ENCODE measurements around the gene S100PBP. TPM values are rescaled to one million over a fixed set of nuclear protein-coding genes. Genes with fewer than 3 reads are reported as not detected.

S100PBP gene
- total and polyA plus RNA-seq, 4 experiments from 2014 or later: 6.5 to 65.5 (median 38.6) TPM

DNA sequence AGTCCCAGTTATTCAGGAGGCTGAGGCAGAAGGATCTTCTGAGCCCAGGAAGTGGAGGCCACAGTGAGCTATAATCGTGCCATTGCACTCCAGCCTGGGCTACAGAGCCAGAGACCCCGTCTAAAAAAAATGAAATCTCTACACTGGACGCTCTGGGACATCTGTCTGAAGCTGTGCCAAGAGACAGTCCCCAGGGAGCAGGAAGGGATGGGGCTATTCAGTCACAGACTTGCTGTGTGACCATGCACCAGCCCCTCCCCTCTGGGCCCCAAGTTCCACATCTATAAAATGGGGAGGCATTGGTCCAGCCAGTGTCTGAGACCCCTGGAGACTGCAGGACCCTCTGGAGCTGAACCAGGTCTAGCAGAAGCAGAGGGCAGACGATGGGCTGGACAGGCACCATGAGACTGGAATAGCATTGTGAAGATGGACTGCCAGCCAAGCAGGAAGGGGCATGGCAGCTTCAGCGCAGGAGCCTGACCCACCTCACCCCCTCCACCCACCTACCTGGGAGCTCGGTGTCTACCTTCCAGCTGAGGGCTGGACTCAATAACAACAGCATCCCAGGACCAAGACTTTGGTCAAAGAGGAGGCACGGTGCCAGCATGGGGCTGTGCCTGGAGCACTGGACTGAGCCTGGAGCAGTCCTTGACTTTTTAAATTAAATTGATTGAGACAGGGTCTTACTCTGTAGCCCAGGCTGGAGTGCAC lies 82.3 kb downstream of the S100PBP start:
- Mint-ChIP-seq H3K9me3 (no peaks in the 10 kb centered on the region), H3K4me1 (peaks cover 2 to 14% (median 9%) of the 10 kb centered on the region in 4 donors), H3K27me3 (peaks cover 32 to 44% of the 10 kb centered on the region in 2 donors), H3K4me3 (peak overlapping the region in 2 of 8 donors; percentile 13 to 70), H3K36me3 (no peaks in the 10 kb centered on the region), H3K27ac (no peak overlapping the region)
- CTCF ChIA-PET (ENCODE audit: partially characterized antibody): interaction anchor here (1.4 kb wide), 1 partner anchor 10 kb away, joined by 3 read pairs; no protein-coding TSS in a partner anchor
- Histone ChIP-seq H3K9me3 (ENCODE audit: control insufficient read depth in 1 of 2, low read length in 2 of 2) (no peaks in the 10 kb centered on the region), H3K4me3 (ENCODE audit: low read length in 2 of 2) (no peak overlapping the region), H3K36me3 (ENCODE audit: insufficient read depth, low read length) (no peaks in the 10 kb centered on the region), H3K27me3 (ENCODE audit: insufficient read depth, low read length) (peaks cover 13% of the 10 kb centered on the region), H3K27ac (ENCODE audit: low read depth, low read length) (no peak overlapping the region), H3K4me1 (ENCODE audit: insufficient read depth, low read length) (peaks cover 9% of the 10 kb centered on the region)
- no peak for DNase-seq
- POLR2A ChIA-PET (ENCODE audit: partially characterized antibody): no interaction called here
- intact Hi-C loops (cut with micrococcal nuclease): no loop called here

DNA sequence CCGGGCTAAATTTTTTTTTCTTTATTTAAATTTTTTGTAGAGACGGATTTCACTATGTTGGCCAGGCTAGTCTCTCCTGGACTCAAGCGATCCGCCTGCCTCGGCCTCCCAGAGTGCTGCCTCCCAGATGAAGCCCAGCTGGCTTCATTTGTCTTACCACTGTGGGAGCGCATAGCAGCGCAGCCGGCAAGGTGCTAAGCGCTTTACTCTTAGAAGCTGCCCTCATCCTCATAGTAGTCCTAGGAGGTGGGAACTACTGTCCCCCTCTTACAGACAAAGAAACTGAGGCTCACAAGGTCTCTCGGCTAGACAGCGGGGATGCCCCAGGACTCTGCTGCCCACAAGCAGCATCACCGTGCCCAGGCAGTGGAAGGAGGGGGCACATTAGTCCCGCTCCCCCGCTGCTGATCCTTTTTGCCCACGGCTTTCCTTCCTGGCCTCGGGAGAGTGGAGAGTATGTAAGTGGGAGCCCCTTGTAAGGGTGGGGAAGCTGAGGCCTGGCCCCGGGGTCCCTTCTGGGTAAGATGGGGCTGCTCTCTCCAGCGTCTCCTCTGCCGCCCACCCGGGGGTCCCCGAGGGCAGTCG lies 83.0 kb downstream of the S100PBP start:
- Mint-ChIP-seq H3K4me1 (peaks cover 2 to 14% (median 9%) of the 10 kb centered on the region in 4 donors), H3K27ac (no peak overlapping the region), H3K9me3 (no peaks in the 10 kb centered on the region), H3K27me3 (peaks cover 32 to 44% of the 10 kb centered on the region in 2 donors), H3K36me3 (no peaks in the 10 kb centered on the region), H3K4me3 (peak overlapping the region; percentile 55 to 76 (median 70))
- intact Hi-C loops (cut with micrococcal nuclease): no loop called here
- Histone ChIP-seq H3K27me3 (ENCODE audit: insufficient read depth, low read length) (peaks cover 13% of the 10 kb centered on the region), H3K9me3 (ENCODE audit: control insufficient read depth in 1 of 2, low read length in 2 of 2) (no peaks in the 10 kb centered on the region), H3K4me1 (ENCODE audit: insufficient read depth, low read length) (peaks cover 9% of the 10 kb centered on the region), H3K36me3 (ENCODE audit: insufficient read depth, low read length) (no peaks in the 10 kb centered on the region), H3K27ac (ENCODE audit: low read depth, low read length) (no peak overlapping the region), H3K4me3 (ENCODE audit: low read length in 2 of 2) (no peak overlapping the region)
- ChIA-PET POLR2A (ENCODE audit: partially characterized antibody) (no interaction called here), CTCF (ENCODE audit: partially characterized antibody) (interaction anchor here (1.4 kb wide), 1 partner anchor 11 kb away, joined by 3 read pairs; no protein-coding TSS in a partner anchor)
- no peak for DNase-seq

DNA sequence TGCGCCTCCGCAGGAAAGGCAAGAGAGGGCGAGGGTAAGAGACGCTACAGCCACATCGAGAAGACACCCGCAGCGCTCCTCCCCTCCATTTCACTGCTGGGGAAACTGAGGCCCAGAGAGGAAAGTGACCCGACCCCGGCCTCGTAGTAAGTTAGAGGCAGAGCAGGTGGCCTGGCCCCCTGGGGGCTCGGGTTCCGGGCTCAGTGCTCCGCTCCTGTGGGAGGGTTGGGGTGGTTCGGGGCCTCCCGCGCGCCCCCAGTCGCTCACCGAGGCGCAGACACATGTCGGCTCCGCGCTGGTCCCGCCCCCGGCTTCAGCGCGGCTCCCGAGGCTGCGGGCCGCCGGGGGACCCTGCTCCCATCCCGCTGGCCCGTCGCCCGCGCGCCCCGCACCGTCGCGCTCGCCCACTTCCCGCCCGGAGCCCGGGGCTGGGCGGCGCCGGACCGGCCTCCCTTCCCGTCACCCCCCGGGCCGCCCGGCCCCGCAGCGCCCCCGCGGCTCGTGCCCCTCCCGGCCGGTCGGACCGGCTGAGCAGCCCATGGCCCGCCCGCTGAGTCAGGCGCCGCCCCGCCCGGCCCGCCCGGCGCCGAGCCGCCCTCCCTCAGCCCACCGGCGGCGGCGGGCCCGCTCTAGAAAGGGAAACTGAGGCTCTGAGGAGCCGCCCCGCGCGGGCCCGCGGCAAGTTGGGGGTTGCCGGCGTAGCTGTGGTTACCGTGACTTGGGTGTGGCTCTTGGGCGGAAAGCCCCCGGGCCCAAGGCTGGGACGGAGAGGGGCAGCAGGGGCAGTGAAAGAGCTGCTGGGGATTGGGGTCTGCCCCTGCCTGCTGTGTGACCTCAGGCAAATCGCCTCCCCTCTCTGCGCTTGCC lies 83.7 kb downstream of the S100PBP start, which contains the start of gene TMEM54:
TMEM54 (minus strand) TSS at position 434 of the 867 bp plus-strand sequence; CDS start at position 283, 151 bp downstream.
- peaks cover 30 to 42% of the 10 kb centered on the region in 2 donors for H3K27me3 Mint-ChIP-seq
- H3K4me3 ChIP-seq (ENCODE audit: low read length in 2 of 2): no peak within 1 kb of the TSS
- CTCF ChIA-PET (ENCODE audit: partially characterized antibody): no interaction called here

DNA sequence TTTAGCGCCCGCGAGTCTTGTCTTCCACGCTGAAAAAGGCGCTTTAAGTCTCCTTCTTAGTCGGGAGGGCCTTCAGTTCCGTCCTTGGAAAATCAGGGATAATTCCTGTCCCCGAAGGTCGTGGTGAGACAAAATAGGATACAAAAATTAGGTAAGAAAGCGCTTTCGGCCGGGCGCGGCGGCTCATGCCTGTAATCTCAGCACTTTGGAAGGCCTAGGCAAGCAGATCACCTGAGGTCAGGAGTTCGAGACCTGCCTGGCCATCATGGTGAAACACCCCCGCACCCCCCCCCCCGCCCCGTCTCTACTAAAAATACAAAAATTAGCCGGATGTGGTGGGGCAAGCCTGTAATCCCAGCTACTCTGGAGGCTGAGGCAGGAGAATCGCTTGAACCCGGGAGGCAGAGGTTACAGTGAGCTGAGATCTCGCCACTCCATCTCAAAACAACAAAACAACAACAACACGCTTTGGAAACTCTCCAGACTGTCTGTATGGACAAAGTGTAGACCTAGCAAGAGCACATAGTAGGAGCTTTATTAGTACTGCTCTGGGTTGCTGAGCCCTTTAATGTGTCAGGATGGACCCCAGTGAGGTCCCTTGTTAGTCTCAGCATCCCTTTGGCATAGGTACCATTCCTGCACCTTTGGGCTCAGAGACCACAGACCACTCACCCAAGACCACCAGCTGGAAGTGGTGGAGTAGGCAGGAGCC lies 84.5 kb downstream of the S100PBP start:
- peaks cover 13% of the 10 kb centered on the region for H3K27me3 ChIP-seq (ENCODE audit: insufficient read depth, low read length)
- peaks cover 29 to 37% of the 10 kb centered on the region in 2 donors for H3K27me3 Mint-ChIP-seq
- POLR2A ChIA-PET (ENCODE audit: partially characterized antibody): no interaction called here

More for the DNA sequence above, 83.7 kb downstream of the S100PBP start, which contains the start of gene TMEM54:
- intact Hi-C loops (cut with micrococcal nuclease): no loop called here
- Histone ChIP-seq H3K9me3 (ENCODE audit: control insufficient read depth in 1 of 2, low read length in 2 of 2) (no peaks in the 10 kb centered on the region), H3K36me3 (ENCODE audit: insufficient read depth, low read length) (no peaks in the 10 kb centered on the region), H3K27me3 (ENCODE audit: insufficient read depth, low read length) (peaks cover 13% of the 10 kb centered on the region), H3K4me1 (ENCODE audit: insufficient read depth, low read length) (peaks cover 9% of the 10 kb centered on the region), H3K27ac (ENCODE audit: low read depth, low read length) (no peak within 1 kb of the TSS)
- Mint-ChIP-seq H3K4me3 (peak within 1 kb of the TSS; percentile 72 to 87 (median 76)), H3K9me3 (no peaks in the 10 kb centered on the region), H3K27ac (peak within 1 kb of the TSS in 2 of 7 donors; percentile 37 to 73), H3K36me3 (no peaks in the 10 kb centered on the region), H3K4me1 (peaks cover 2 to 14% (median 9%) of the 10 kb centered on the region in 4 donors)
- DNase-seq: no peak
- POLR2A ChIA-PET (ENCODE audit: partially characterized antibody): no interaction called here

DNA sequence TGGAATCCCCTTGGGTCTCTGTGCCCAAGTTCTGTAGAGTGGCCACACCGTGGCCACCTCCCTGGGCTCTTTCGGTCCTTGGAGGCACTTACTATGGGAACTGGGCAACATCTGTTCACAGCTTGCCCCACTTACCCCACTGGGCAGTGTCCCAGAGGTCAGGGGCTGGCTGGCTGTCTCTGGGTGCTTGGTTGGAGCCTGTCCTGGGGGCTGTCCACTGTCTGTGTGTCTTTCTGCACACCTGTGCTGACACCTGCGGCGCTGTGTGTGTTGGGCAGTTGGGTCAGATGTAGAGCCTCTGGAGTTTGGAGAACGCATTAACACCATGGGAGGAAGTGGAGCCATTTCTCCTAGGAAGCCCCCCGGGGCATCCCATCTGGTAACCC lies 85.1 kb downstream of the S100PBP start:
- no peak for DNase-seq
- H3K4me1 ChIP-seq (ENCODE audit: insufficient read depth, low read length): peaks cover 9% of the 10 kb centered on the region
- intact Hi-C loops (cut with micrococcal nuclease): no loop called here
- peak overlapping the region in 1 of 7 donors; percentile 72 for H3K27ac Mint-ChIP-seq
- ChIA-PET POLR2A (ENCODE audit: partially characterized antibody) (no interaction called here), CTCF (ENCODE audit: partially characterized antibody) (no interaction called here)
- no peaks in the 10 kb centered on the region for H3K9me3 Mint-ChIP-seq
- no peaks in the 10 kb centered on the region for H3K36me3 ChIP-seq (ENCODE audit: insufficient read depth, low read length)
- no peaks in the 10 kb centered on the region for H3K9me3 ChIP-seq (ENCODE audit: control insufficient read depth in 1 of 2, low read length in 2 of 2)
- peak overlapping the region in 7 of 8 donors; percentile 21 to 86 (median 74) for H3K4me3 Mint-ChIP-seq
- H3K36me3 Mint-ChIP-seq: no peaks in the 10 kb centered on the region
- H3K4me3 ChIP-seq (ENCODE audit: low read length in 2 of 2): no peak overlapping the region
- peaks cover 29 to 32% of the 10 kb centered on the region in 2 donors for H3K27me3 Mint-ChIP-seq
- no peak overlapping the region for H3K27ac ChIP-seq (ENCODE audit: low read depth, low read length)
- H3K4me1 Mint-ChIP-seq: peaks cover 2 to 14% (median 9%) of the 10 kb centered on the region in 4 donors
- H3K27me3 ChIP-seq (ENCODE audit: insufficient read depth, low read length): peaks cover 13% of the 10 kb centered on the region

More for the DNA sequence above, 84.5 kb downstream of the S100PBP start:
- no peak overlapping the region for H3K27ac ChIP-seq (ENCODE audit: low read depth, low read length)
- no peak overlapping the region for H3K4me3 ChIP-seq (ENCODE audit: low read length in 2 of 2)
- CTCF ChIA-PET (ENCODE audit: partially characterized antibody): no interaction called here
- Mint-ChIP-seq H3K27ac (peak overlapping the region in 2 of 7 donors; percentile 37 to 73), H3K4me1 (peaks cover 2 to 14% (median 9%) of the 10 kb centered on the region in 4 donors), H3K36me3 (no peaks in the 10 kb centered on the region), H3K4me3 (peak overlapping the region; percentile 72 to 87 (median 76)), H3K9me3 (no peaks in the 10 kb centered on the region)
- H3K9me3 ChIP-seq (ENCODE audit: control insufficient read depth in 1 of 2, low read length in 2 of 2): no peaks in the 10 kb centered on the region
- DNase-seq: no peak
- no peaks in the 10 kb centered on the region for H3K36me3 ChIP-seq (ENCODE audit: insufficient read depth, low read length)
- peaks cover 9% of the 10 kb centered on the region for H3K4me1 ChIP-seq (ENCODE audit: insufficient read depth, low read length)
- intact Hi-C loops (cut with micrococcal nuclease): no loop called here

DNA sequence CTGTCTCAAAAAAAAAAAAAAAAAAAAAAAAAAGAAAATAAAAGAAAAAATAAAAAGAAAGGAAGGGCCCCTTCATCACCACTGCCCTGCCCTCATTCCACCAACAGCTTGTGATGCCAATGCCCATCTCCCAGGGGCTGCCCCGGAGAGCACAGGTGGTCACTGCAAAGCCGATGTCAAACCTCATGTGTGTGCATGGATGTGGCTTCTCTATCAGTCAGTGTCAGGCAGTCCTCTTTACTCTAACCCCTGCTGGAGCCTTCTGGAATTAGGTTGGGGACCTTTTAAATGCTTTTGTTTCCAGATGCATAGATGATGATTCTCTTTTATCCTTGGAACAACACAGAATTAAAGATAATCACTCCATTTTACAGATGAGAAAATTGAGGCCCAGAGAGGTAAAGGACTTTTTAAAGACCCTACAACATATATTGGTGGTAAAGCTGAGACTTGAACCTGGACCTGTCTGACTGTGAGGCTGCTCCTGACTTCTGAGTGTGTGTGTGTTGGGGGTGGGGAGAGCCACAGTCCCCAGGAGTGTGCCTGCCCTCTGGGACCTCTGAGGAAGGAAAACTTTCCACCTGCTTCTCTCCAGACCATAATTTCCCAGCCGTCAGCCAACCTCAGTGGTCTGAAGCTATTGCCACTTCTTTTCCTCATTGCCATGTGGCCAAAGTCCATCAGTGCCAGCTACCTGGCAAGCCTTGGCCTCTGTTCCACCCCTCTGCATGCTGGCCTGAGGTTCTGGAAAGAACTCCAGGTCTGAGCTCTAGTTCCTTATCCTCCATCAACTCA lies 86.7 kb downstream of the S100PBP start:
- ChIA-PET POLR2A (ENCODE audit: partially characterized antibody) (no interaction called here), CTCF (ENCODE audit: partially characterized antibody) (no interaction called here)
- H3K27me3 Mint-ChIP-seq: peaks cover 23 to 27% of the 10 kb centered on the region in 2 donors
- no peaks in the 10 kb centered on the region for H3K36me3 Mint-ChIP-seq
- Histone ChIP-seq H3K36me3 (ENCODE audit: insufficient read depth, low read length) (no peaks in the 10 kb centered on the region), H3K4me3 (ENCODE audit: low read length in 2 of 2) (no peak overlapping the region), H3K27me3 (ENCODE audit: insufficient read depth, low read length) (peaks cover 9% of the 10 kb centered on the region), H3K27ac (ENCODE audit: low read depth, low read length) (no peak overlapping the region), H3K9me3 (ENCODE audit: control insufficient read depth in 1 of 2, low read length in 2 of 2) (no peaks in the 10 kb centered on the region), H3K4me1 (ENCODE audit: insufficient read depth, low read length) (peaks cover 9% of the 10 kb centered on the region)
- H3K4me3 Mint-ChIP-seq: no peak overlapping the region
- DNase-seq: no peak
- peak overlapping the region in 1 of 7 donors; percentile 50 for H3K27ac Mint-ChIP-seq
- H3K9me3 Mint-ChIP-seq: no peaks in the 10 kb centered on the region
- intact Hi-C loops (cut with micrococcal nuclease): no loop called here
- H3K4me1 Mint-ChIP-seq: peaks cover 2 to 14% (median 9%) of the 10 kb centered on the region in 4 donors

Measured in CD4-positive, alpha-beta memory T cell (primary cell).